Activated T-cell treated with anti-CD3 and anti-CD28 coated beads, Interleukin-2, amount 50 U/mL, for 4 hours (primary cell): Measurements from ENCODE around the gene ALDH3B2. TPM values are rescaled to one million over a fixed set of nuclear protein-coding genes. Genes with fewer than 3 reads are reported as not detected.
A peak's percentile ranks its signal among the peaks of the same experiment; 100 is the strongest.
"Not testable (repeated sequence)": the region's sequence is repeated elsewhere in the genome, so short reads cannot be mapped to it uniquely, and the experiment has no call there.

Experiments used
- ATAC-seq, 2 donors: fragments of 200-7000 bp; cut with Tn5 transposase; one replicate each; pipeline ENCODE4 v1.10.0; 2021
- DNase-seq: peaks from one replicate; pipeline ENCODE4 v3.0.0-alpha.2; 2020
- H3K27me3 Mint-ChIP-seq: one replicate; pipeline ENCODE4 v1.8.0; 2021; ENCODE audit warnings: low read depth, mixed read lengths
- H3K36me3 Mint-ChIP-seq: one replicate; pipeline ENCODE4 v1.8.0; 2022; ENCODE audit warnings: mixed read lengths; ENCODE audit not compliant: insufficient read depth
- H3K4me1 Mint-ChIP-seq: one replicate; pipeline ENCODE4 v1.8.0; 2021; ENCODE audit warnings: low read depth, mixed read lengths
- H3K4me3 Mint-ChIP-seq: one replicate; pipeline ENCODE4 v1.8.0; 2021; ENCODE audit warnings: mild to moderate bottlenecking, moderate library complexity, mixed read lengths
- H3K9me3 Mint-ChIP-seq: one replicate; pipeline ENCODE4 v1.8.0; 2021; ENCODE audit warnings: mixed read lengths
- total RNA-seq, 3 donors: library from RNA; stranded (reverse); gene quantifications; one replicate each; pipeline ENCODE4 v1.2.1, GENCODE V29; 2021

The ALDH3B2 gene
- total RNA-seq, 3 donors from 2014 or later: not detected

DNA sequence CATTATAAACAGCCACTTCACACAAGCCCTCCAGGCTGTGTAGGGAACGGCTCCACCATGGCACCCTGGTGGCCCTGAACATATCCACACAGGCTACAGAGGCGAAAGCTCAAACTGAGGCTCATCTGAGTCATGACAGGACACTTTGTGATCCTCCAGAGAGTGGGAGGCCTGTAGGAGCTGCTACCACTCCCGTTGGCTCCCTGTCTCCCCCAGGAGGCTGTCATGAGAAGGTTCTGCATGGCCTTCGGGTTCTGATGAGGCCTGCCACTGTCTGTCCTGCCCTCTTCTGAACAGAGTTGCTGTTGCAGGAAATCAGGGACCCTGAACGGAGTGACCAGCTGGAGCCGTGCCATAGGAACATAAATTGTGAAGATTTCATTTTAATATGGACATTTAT lies 23.8 kb upstream of the ALDH3B2 start:
- Mint-ChIP-seq H3K27me3 (peaks cover 35% of the 10 kb centered on the region), H3K4me3 (no peak overlapping the region), H3K4me1 (no peaks in the 10 kb centered on the region), H3K9me3 (no peaks in the 10 kb centered on the region), H3K36me3 (no peaks in the 10 kb centered on the region)
- ATAC-seq (peak; percentile 48 to 58), DNase-seq (no peak)

DNA sequence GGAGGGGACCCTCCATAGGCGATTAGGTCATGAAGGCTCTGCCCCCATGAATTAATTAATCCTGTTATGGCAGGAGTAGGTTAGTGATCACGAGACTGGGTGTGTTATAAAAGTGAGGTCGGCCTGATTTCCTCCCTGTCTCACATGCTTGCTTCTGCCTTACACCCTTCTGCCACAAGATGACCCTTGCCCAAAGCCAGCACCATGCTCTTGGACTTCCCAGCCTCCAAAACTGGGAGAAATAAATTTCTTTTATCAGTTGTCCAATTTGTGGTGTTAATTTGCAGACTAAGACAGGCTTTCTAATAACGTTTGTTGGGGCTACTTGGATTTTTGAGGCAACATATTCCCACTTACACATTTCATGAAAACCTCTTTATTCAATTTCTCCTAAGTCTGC lies 23.4 kb upstream of the ALDH3B2 start:
- DNase-seq (no peak), ATAC-seq (no peak)
- peaks cover 31% of the 10 kb centered on the region for H3K27me3 Mint-ChIP-seq
- no peaks in the 10 kb centered on the region for H3K9me3 Mint-ChIP-seq
- H3K4me1 Mint-ChIP-seq: no peaks in the 10 kb centered on the region
- H3K36me3 Mint-ChIP-seq: no peaks in the 10 kb centered on the region
- H3K4me3 Mint-ChIP-seq: no peak overlapping the region

DNA sequence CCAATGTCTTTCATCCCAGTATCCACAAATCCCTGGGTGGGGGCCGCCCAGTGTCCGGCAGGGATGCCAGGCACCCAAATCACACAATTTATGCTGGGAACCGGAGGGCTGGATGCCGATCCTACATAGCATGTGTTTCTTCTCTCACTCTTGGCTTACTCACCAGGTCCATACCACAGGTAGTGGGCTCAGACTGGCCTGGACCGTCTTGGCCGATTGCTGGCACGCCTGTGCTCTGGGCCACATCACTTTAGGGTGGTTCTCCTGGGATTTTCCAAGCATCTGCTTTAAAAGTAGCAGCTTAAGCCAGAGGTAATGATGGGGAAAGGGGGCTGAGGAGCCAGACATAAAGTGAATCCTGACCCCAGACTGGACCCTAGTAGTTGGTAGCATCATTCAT lies 22.6 kb upstream of the ALDH3B2 start:
- DNase-seq (no peak), ATAC-seq (no peak)
- Mint-ChIP-seq H3K9me3 (no peaks in the 10 kb centered on the region), H3K36me3 (no peaks in the 10 kb centered on the region), H3K27me3 (peaks cover 24% of the 10 kb centered on the region), H3K4me1 (no peaks in the 10 kb centered on the region), H3K4me3 (no peak overlapping the region)

DNA sequence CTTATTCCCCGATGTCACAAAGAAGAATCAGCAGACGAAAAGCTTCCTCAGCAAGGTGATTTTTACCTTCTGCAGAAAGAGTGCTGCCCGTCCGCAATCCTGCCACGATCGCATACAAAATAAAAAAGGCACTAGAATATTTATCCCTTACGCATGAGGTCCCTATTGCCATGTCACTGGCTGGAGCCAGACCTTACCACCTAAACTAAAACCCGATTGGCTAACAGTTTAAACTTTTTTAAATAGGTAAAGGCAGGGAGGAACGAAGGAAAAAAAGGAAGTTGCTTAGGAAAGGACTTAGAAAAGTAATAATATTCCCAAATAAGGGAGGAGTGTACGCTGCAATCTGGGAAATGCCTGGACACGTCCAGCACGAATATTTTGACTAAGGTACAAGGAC lies 21.2 kb upstream of the ALDH3B2 start:
- no peaks in the 10 kb centered on the region for H3K36me3 Mint-ChIP-seq
- no peaks in the 10 kb centered on the region for H3K4me1 Mint-ChIP-seq
- DNase-seq (no peak), ATAC-seq (no peak)
- peaks cover 16% of the 10 kb centered on the region for H3K27me3 Mint-ChIP-seq
- no peaks in the 10 kb centered on the region for H3K9me3 Mint-ChIP-seq
- no peak overlapping the region for H3K4me3 Mint-ChIP-seq

DNA sequence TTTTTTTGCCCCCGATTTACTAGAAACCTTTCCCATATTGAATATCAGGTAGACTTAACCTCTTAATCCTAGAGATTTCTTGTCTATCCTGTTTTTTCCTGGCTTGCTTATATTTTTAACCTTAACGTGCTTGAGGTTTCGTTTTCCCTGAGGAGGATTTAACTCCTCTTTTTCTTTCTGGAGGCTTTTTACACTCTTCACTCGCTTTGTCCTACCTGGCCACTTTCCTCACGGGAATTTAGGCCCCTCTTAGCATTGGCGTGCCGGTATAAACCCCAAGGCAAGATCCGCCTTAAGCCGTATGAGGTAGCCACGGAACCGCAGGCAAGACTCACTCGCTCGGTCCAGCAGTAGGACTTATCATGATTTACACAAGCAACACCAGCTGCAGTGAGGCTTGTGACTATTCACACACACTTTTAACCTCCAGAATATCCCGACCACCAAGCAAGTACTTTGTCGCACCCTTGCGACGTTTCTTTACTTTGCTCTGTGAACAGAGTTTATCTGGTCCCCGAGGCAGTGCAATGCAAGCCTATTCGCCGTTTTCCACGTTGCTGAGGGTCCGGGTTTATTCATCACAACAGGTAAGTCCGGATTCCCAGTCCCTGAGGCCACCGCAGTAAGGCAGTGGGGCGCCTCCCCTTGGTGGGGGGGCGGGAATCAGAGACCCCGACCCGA lies 20.6 kb upstream of the ALDH3B2 start:
- peaks cover 13% of the 10 kb centered on the region for H3K27me3 Mint-ChIP-seq
- no peaks in the 10 kb centered on the region for H3K9me3 Mint-ChIP-seq
- no peaks in the 10 kb centered on the region for H3K36me3 Mint-ChIP-seq
- H3K4me3 Mint-ChIP-seq: no peak overlapping the region
- ATAC-seq (no peak), DNase-seq (no peak)
- no peaks in the 10 kb centered on the region for H3K4me1 Mint-ChIP-seq

DNA sequence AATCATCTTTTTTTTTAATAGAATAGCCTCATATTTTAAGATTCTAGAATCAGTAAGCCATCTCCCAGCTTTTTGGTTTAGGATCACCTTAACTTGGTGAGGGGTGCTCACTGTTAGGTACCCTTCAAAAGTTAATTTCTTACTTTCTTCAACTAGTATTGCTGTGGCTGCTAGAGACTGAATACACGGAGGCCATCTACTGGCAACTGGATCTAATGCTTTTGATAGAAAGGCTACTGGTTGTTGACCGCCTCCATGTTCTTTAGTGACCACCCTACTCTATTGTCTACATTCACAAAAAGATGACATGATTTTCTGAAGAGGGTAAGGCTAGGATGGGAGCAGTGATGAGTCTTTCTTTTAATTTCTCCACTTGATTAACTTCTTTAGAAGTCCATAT lies 16.7 kb upstream of the ALDH3B2 start:
- Mint-ChIP-seq H3K36me3 (no peaks in the 10 kb centered on the region), H3K4me1 (no peaks in the 10 kb centered on the region), H3K27me3 (peaks cover 17% of the 10 kb centered on the region), H3K9me3 (no peaks in the 10 kb centered on the region), H3K4me3 (no peak overlapping the region)
- no peak for DNase-seq
- no peak for ATAC-seq

DNA sequence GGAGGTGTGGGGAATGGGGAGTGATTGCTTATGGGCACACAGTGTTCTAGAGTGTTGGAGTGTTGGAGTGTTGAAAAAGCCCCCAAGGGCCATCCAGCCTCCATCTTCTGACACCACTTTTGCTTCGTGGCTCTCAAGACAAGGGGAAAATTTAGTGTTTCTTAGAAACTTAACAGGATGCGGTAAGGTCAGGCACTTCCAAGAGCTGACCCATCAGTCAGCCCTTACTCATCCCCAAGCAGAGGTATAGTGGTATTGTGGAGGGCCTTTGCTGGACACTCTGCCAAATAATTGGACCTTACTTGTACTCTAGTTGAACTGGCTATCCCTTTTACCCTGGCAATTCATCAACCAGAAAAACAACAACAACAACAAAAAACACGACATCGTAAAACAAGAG lies 14.8 kb upstream of the ALDH3B2 start:
- no peak for DNase-seq
- no peak overlapping the region for H3K4me3 Mint-ChIP-seq
- no peak for ATAC-seq
- H3K4me1 Mint-ChIP-seq: no peaks in the 10 kb centered on the region
- H3K27me3 Mint-ChIP-seq: peaks cover 20% of the 10 kb centered on the region
- H3K36me3 Mint-ChIP-seq: no peaks in the 10 kb centered on the region
- H3K9me3 Mint-ChIP-seq: no peaks in the 10 kb centered on the region

DNA sequence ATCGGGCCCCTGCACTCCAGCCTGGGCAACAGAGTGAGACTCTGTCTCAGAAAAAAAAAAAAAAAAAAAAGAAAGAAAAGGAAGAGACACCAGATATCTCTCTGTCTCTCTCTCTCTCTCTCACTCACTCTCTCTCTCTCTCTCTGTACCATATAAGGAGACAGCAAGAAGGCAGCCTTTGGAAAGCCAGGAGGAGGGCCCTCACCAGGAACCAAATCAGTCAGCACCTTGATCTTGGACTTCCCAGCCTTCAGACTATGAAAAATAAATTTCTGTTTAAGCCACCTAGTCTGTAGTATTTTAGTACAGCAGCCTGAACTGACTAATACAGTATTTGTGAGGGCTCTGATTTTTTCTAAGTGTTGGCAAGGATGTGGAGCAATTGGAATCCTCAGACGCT lies 13.6 kb upstream of the ALDH3B2 start:
- Mint-ChIP-seq H3K9me3 (no peaks in the 10 kb centered on the region), H3K36me3 (no peaks in the 10 kb centered on the region), H3K4me1 (no peaks in the 10 kb centered on the region), H3K4me3 (no peak overlapping the region), H3K27me3 (peaks cover 18% of the 10 kb centered on the region)
- no peak for ATAC-seq
- no peak for DNase-seq

DNA sequence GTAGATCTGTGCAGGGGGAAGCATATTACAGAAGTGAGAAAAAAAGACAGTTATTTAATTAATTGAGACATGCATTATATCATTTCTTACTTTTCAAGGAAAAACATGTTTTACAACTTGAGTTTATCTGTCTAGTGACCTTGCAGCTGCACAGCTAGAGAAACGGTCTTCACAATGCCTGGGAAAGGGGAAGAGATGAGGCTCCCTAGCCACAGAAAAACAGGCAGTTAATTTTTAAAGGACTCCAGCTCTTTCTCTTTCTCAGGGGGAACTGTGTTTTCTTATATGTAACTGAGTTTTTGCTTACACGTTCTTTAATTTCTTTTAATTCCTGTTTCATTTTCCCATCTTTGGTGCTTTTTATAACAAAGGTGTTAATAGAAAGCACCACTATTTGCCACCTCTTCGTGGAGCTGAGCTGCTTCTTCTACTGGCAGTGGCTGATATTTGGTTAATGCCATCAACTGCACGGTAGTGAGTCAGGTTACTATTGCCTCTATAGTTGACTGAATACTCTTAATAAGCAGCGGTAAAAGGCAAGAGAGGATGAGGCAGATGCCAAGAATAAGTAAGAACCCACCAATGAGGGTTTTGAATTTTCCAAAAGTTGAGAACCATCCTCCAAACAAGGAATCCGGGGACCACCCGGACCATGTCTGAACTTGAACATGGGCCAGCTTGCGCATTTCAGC lies 11.4 kb upstream of the ALDH3B2 start:
- H3K4me1 Mint-ChIP-seq, H3K36me3 Mint-ChIP-seq, ATAC-seq, H3K9me3 Mint-ChIP-seq, DNase-seq, H3K4me3 Mint-ChIP-seq: not testable (repeated sequence)
- H3K27me3 Mint-ChIP-seq: peaks cover 18% of the 10 kb centered on the region

DNA sequence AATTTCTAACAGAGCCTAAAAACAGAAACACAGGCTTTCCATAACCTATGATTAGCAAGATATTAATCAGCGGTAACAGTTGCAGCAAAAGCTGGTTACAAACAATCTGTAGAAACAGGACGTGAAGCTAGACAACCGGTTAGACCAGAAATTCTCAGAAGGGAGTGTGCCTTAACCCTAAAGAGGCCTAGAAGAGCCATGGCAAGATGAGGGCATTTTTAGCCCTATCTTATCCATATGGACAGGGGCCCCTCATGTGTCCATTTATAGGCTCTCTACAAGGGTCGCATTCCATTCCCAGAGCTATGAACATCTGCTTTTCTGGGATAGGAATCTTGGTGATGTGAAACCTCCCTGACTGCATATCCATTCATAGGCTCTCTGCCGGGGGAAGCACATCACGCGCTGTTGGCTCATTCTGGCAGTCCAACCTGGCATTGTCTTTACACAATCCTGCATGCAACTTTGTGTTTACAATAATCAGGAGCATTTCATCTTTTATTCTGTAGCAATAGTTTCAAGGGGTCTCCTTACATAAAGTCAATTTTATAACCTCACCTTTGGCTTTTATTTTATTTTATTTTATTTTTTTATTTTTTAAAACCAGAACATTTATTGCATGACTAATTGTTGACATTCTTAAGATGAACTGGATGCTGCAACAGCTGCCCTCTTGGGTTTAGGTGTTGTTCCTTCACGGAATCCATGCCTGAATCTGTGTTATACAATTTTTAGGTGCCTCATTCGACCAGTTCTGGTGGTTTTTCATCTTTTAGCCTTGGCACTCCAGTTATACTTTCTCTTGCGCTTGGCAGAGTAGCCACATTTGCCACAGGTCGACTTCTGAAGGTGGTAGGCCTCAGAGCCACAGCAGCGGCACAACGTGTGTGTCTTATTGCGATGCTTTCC lies 8.0 kb upstream of the ALDH3B2 start:
- H3K9me3 Mint-ChIP-seq, H3K36me3 Mint-ChIP-seq, ATAC-seq, H3K27me3 Mint-ChIP-seq, H3K4me1 Mint-ChIP-seq, DNase-seq, H3K4me3 Mint-ChIP-seq: not testable (repeated sequence)

DNA sequence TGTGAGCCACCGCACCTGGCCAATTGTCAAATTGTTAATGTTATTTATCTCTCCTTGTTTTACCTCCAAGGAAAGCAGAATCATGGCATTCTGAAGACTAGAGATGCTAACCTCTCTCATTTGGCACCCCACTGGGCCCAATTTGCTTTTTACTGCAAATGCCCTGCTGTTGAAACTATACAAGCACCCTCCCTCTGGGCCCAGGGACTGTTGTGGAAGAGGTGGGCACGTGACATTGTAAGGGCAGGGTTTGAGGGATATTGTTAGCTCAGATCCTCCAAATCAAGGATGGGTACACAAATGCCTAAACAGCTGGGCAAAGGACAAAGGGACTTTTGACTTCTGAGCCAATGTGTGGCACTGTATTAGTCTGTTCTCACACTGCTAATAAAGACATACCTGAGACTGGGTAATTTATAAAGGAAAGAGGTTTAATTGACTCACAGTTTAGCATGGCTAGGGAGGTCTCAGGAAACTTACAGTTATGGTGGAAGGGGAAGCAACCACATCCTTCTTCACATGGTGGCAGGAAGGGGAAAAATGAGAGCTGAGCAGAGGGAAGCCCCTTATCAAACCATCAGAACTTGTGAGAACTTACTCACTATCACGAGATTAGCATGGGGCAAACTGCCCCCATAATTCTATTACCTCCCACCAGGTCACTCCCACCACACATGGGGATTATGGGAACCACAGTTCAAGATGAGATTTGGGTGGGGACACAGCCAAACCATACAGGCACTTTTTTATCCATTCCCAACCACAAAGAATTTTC lies 6.5 kb upstream of the ALDH3B2 start:
- Mint-ChIP-seq H3K27me3 (peaks cover 7% of the 10 kb centered on the region), H3K9me3 (no peaks in the 10 kb centered on the region), H3K36me3 (no peaks in the 10 kb centered on the region), H3K4me3 (no peak overlapping the region), H3K4me1 (no peaks in the 10 kb centered on the region)
- ATAC-seq (no peak), DNase-seq (no peak)

DNA sequence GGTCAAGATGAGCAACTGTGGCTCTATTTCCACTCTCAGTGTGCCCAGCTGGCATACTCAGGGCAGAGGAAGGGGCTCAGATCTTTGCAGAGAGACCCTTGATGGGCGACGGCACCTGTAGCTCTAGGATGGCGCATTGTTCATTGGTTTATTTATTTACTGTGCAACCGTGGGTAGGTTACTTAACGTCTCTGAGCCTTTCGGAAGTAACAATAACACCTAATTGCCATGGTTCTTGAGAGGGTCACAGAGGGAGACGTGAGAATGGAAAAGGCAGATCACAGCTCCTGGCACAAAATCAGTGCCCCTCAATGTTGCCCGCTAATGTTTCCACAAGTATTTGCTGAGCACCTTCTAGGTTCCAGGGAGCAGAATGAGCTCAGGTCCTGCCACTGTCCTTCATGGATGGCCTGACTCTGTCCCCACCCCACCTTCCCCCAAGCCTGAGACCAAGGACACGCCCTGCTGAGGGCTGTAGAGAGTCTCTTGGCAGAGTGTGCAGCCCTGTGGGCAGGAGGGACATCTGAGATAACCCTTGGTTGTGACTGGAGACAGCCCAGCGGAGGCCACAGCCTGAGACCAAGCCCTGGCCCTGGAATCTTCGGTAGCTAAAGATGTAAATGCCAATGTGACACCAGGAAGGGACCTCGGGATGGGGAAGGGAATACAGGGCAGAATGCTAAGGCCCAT lies 780 bp upstream of the ALDH3B2 start:
- Mint-ChIP-seq H3K4me3 (no peak overlapping the region), H3K27me3 (peaks cover 31% of the 10 kb centered on the region), H3K36me3 (no peaks in the 10 kb centered on the region), H3K9me3 (no peaks in the 10 kb centered on the region), H3K4me1 (no peaks in the 10 kb centered on the region)
- DNase-seq: no peak
- no peak for ATAC-seq

DNA sequence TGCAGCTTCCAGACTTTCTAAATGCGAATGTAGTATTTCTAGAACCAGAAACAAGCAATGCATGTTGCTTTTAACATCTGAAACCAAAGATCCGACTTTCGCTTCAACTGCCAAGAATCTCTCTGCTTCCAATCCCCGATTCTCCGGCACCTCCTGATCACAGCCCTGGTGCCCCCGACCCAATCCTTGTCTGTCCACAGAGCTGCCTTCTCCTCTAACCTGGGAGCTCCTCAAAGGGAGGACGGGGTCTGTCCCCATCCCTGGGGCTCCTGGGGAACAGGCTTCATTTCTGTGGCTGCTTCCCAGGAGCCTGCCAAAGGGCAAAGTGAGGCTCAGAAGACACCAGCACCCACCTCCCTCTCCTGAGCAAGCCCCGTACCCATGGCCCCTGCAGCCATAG lies 521 bp downstream of the ALDH3B2 start:
- Mint-ChIP-seq H3K4me1 (no peaks in the 10 kb centered on the region), H3K36me3 (no peaks in the 10 kb centered on the region), H3K27me3 (peaks cover 31% of the 10 kb centered on the region), H3K9me3 (no peaks in the 10 kb centered on the region), H3K4me3 (no peak overlapping the region)
- no peak for ATAC-seq
- no peak for DNase-seq

DNA sequence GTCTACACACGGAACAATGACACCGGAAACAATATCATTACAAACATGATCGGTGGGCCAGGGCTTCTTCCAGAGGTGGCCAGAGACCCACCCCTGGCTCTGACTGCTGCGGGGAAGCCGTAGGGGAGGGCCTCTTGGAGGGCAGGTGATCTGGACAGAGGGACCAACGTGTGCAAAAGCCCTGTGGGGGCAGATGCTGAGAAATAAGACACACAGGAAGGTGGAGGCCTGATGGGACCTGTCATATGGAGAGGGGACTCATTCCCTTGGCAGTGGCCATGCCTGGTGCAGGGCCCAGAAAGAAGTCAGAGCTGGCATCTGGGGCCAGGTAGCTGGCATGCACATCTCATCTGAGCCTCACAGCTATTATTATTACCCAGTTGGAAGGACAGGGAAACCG lies 1.1 kb downstream of the ALDH3B2 start:
- Mint-ChIP-seq H3K36me3 (no peaks in the 10 kb centered on the region), H3K4me1 (no peaks in the 10 kb centered on the region), H3K4me3 (no peak overlapping the region), H3K27me3 (peaks cover 31% of the 10 kb centered on the region), H3K9me3 (no peaks in the 10 kb centered on the region)
- DNase-seq (no peak), ATAC-seq (no peak)
